HEK293 (cell line): ENCODE results near the gene CHRM4.

ENCODE experiments used
- CTCF ChIA-PET: fragments of 350-600 bp; formaldehyde crosslinking; extraction: SDS; loops from one replicate; lab custom pipeline; 2021; ENCODE audit warnings: antibody characterized with exemption; lab: Yijun Ruan, JAX
- POLR2A ChIA-PET: fragments of 300-600 bp; formaldehyde crosslinking; extraction: SDS; loops from one replicate; lab custom pipeline; 2020; ENCODE audit warnings: antibody characterized with exemption, inconsistent platforms; lab: Yijun Ruan, JAX
- H3K27ac ChIP-seq: fragments of 200-500 bp; sonication (Bioruptor generic); 2 replicates; pipeline ENCODE4 v1.5.1; 2014; ENCODE audit warnings: low read depth, low read length, control low read depth, inconsistent platforms; ENCODE audit errors: extremely low read depth
- H3K36me3 ChIP-seq, 2 experiments: fragments of 200-500 bp in 1 of 2; sonication (Bioruptor generic) in 1 of 2; 1 replicate in 1 of 2; 2 replicates in 1 of 2; pipeline ENCODE4 v1.5.1; 2014 to 2017; ENCODE audit warnings: inconsistent platforms in 2 of 2, low read length in 2 of 2; ENCODE audit not compliant: control insufficient read depth in 2 of 2, insufficient read depth in 1 of 2
- H3K4me1 ChIP-seq: fragments of 200-500 bp; sonication (Bioruptor generic); 2 replicates; pipeline ENCODE4 v1.5.1; 2014; ENCODE audit warnings: mild to moderate bottlenecking, low read length, inconsistent platforms; ENCODE audit not compliant: control insufficient read depth, insufficient read depth
- H3K4me3 ChIP-seq: 2 replicates; pipeline ENCODE4 v1.5.1; 2011; ENCODE audit warnings: low read depth, mild to moderate bottlenecking, control low read depth, low read length, moderate library complexity
- H3K9me3 ChIP-seq: fragments of 200-500 bp; sonication (Bioruptor generic); 2 replicates; pipeline ENCODE4 v1.5.1; 2014; ENCODE audit warnings: low read depth, low read length, inconsistent platforms; ENCODE audit not compliant: control insufficient read depth, insufficient read depth
- AEBP2 ChIP-seq: fragments of 450-650 bp; formaldehyde crosslinking; IDR thresholded peaks from 2 replicates; pipeline ENCODE4 v1.5.1; 2016; ENCODE audit warnings: missing biosample characterization, missing genetic modification characterization, borderline replicate concordance
- EGR2 ChIP-seq: fragments of 450-650 bp; formaldehyde crosslinking; IDR thresholded peaks from 2 replicates; pipeline ENCODE4 v1.5.1; 2016; ENCODE audit warnings: low read depth, missing biosample characterization, missing genetic modification characterization
- GLIS1 ChIP-seq: fragments of 450-650 bp; formaldehyde crosslinking; IDR thresholded peaks from 2 replicates; pipeline ENCODE4 v1.5.1; 2016; ENCODE audit warnings: missing biosample characterization, missing genetic modification characterization
- GLIS2 ChIP-seq: fragments of 450-650 bp; formaldehyde crosslinking; IDR thresholded peaks from 2 replicates; pipeline ENCODE4 v1.5.1; 2016; ENCODE audit warnings: missing biosample characterization, missing genetic modification characterization
- HIC1 ChIP-seq: fragments of 450-650 bp; formaldehyde crosslinking; IDR thresholded peaks from 2 replicates; pipeline ENCODE4 v1.5.1; 2016; ENCODE audit warnings: missing biosample characterization, missing genetic modification characterization
- IKZF3 ChIP-seq: fragments of 450-650 bp; IDR thresholded peaks from 2 replicates; pipeline ENCODE4 v1.5.0; 2018; ENCODE audit warnings: missing biosample characterization, mild to moderate bottlenecking, missing genetic modification characterization, moderate library complexity
- KLF9 ChIP-seq: fragments of 450-650 bp; formaldehyde crosslinking; IDR thresholded peaks from 2 replicates; pipeline ENCODE4 v1.5.1; 2016; ENCODE audit warnings: missing biosample characterization, missing genetic modification characterization, low read depth
- PRDM10 ChIP-seq: fragments of 450-650 bp; formaldehyde crosslinking; IDR thresholded peaks from 2 replicates; pipeline ENCODE4 v1.5.1; 2016; ENCODE audit warnings: missing biosample characterization, missing genetic modification characterization
- PRDM4 ChIP-seq: fragments of 450-650 bp; formaldehyde crosslinking; IDR thresholded peaks from 2 replicates; pipeline ENCODE4 v1.5.1; 2017; ENCODE audit warnings: missing biosample characterization, missing genetic modification characterization
- SP3 ChIP-seq: fragments of 450-650 bp; formaldehyde crosslinking; IDR thresholded peaks from 2 replicates; pipeline ENCODE4 v1.5.1; 2016; ENCODE audit warnings: missing biosample characterization, missing genetic modification characterization
- ZBTB20 ChIP-seq: fragments of 450-650 bp; formaldehyde crosslinking; IDR thresholded peaks from 2 replicates; pipeline ENCODE4 v1.5.1; 2016; ENCODE audit warnings: missing biosample characterization, missing genetic modification characterization
- ZBTB26 ChIP-seq: fragments of 450-650 bp; formaldehyde crosslinking; optimal IDR thresholded peaks from 2 replicates; pipeline ENCODE3; 2016; ENCODE audit warnings: missing biosample characterization, mild to moderate bottlenecking, missing genetic modification characterization
- ZBTB8A ChIP-seq: fragments of 450-650 bp; formaldehyde crosslinking; IDR thresholded peaks from 2 replicates; pipeline ENCODE4 v1.5.1; 2016; ENCODE audit warnings: missing biosample characterization, missing genetic modification characterization
- ZFHX2 ChIP-seq: fragments of 450-650 bp; formaldehyde crosslinking; conservative IDR thresholded peaks from 2 replicates; pipeline ENCODE4 v1.5.1; 2016; ENCODE audit warnings: missing biosample characterization, missing genetic modification characterization
- ZNF148 ChIP-seq: fragments of 450-650 bp; formaldehyde crosslinking; IDR thresholded peaks from 2 replicates; pipeline ENCODE4 v1.5.0; 2017; ENCODE audit warnings: missing biosample characterization, missing genetic modification characterization, borderline replicate concordance
- ZNF184 ChIP-seq: fragments of 450-650 bp; IDR thresholded peaks from 2 replicates; pipeline ENCODE4 v1.5.1; 2018; ENCODE audit warnings: missing biosample characterization, mild to moderate bottlenecking, missing genetic modification characterization
- ZNF423 ChIP-seq: fragments of 450-650 bp; formaldehyde crosslinking; IDR thresholded peaks from 2 replicates; pipeline ENCODE4 v1.5.1; 2016; ENCODE audit warnings: missing biosample characterization, missing genetic modification characterization
- ZNF501 ChIP-seq: fragments of 450-650 bp; formaldehyde crosslinking; IDR thresholded peaks from 2 replicates; pipeline ENCODE4 v1.5.1; 2016; ENCODE audit warnings: missing biosample characterization, missing genetic modification characterization
- ZNF548 ChIP-seq: fragments of 450-650 bp; formaldehyde crosslinking; IDR thresholded peaks from 2 replicates; pipeline ENCODE4 v1.5.1; 2016; ENCODE audit warnings: missing biosample characterization, missing genetic modification characterization
- ZNF585B ChIP-seq: fragments of 450-650 bp; formaldehyde crosslinking; IDR thresholded peaks from 2 replicates; pipeline ENCODE4 v1.5.1; 2016; ENCODE audit warnings: missing biosample characterization, missing genetic modification characterization

The CHRM4 gene

GRCh38 chr11:46348566-46349401 is 42.8 kb downstream of the CHRM4 start (continued):
- TF ChIP-seq IKZF3, result no peak
- no peak for TF ChIP-seq ZBTB26

GRCh38 chr11:46347637-46348311 is 43.8 kb downstream of the CHRM4 start:
- CTCF ChIA-PET, result interaction anchor here (0.6 to 10.0 kb wide), 16 partner anchors 9 to 1185 kb away, joined by 3 to 98 read pairs (median 4); no protein-coding TSS in a partner anchor
- TF ChIP-seq ZFHX2 (tag by site-specific recombination), result peak; percentile 83
- TF ChIP-seq EGR2 (tag by site-specific recombination), result peak; percentile 50
- no peak for TF ChIP-seq ZNF585B (tag by site-specific recombination)
- peak; percentile 91 for TF ChIP-seq GLIS2
- TF ChIP-seq ZNF548 (tag by site-specific recombination), result no peak
- TF ChIP-seq PRDM4 (tag by site-specific recombination), result no peak
- 0 out of 2 replicates have a peak, but pooled peaks have one; percentile 15 for TF ChIP-seq ZNF423 (tag by site-specific recombination)
- TF ChIP-seq ZBTB8A, result peak; percentile 44; the same call in 1 of the 2 replicates
- 0 out of 2 replicates have a peak, but pooled peaks have one; percentile 31 for TF ChIP-seq ZNF501 (tag by site-specific recombination)
- TF ChIP-seq PRDM10 (tag by site-specific recombination), result peak; percentile 51; the same call in 1 of the 2 replicates
- peak; percentile 66; the same call in 1 of the 2 replicates for TF ChIP-seq HIC1 (tag by site-specific recombination)
- no peak for TF ChIP-seq AEBP2 (tag by site-specific recombination)
- no peak for TF ChIP-seq KLF9 (tag by site-specific recombination)
- no peak for TF ChIP-seq ZNF148 (tag by site-specific recombination)
- no peak for TF ChIP-seq ZNF184 (tag by site-specific recombination)
- peak; percentile 83 for TF ChIP-seq GLIS1 (tag by site-specific recombination)
- peak; percentile 21; the same call in 1 of the 2 replicates for TF ChIP-seq ZBTB20 (tag by site-specific recombination)
- no peak for TF ChIP-seq SP3

More at GRCh38 chr11:46347637-46348311, 43.8 kb downstream of the CHRM4 start:
- Histone ChIP-seq H3K9me3 (no peaks in the 10 kb centered on the region), H3K36me3 (peaks cover 0 to 14% of the 10 kb centered on the region in 2 experiments; a peak in 1 of 3 replicates), H3K4me1 (no peaks in the 10 kb centered on the region; the same call in 1 of the 2 replicates), H3K4me3 (peak overlapping the region; percentile 85), H3K27ac (peak overlapping the region; percentile 64; the same call in 1 of the 2 replicates)
- POLR2A ChIA-PET, result interaction anchor here (0.5 kb wide), 1 partner anchor 252 kb away, joined by 5 read pairs; no protein-coding TSS in a partner anchor
